AG08396 (cell line): ENCODE data around the gene PPIF.

Experiments used
- DNase-seq: peaks from one replicate; pipeline ENCODE4 v3.0.0; 2012; ENCODE audit warnings: low spot score, mixed read lengths

The PPIF gene

DNA sequence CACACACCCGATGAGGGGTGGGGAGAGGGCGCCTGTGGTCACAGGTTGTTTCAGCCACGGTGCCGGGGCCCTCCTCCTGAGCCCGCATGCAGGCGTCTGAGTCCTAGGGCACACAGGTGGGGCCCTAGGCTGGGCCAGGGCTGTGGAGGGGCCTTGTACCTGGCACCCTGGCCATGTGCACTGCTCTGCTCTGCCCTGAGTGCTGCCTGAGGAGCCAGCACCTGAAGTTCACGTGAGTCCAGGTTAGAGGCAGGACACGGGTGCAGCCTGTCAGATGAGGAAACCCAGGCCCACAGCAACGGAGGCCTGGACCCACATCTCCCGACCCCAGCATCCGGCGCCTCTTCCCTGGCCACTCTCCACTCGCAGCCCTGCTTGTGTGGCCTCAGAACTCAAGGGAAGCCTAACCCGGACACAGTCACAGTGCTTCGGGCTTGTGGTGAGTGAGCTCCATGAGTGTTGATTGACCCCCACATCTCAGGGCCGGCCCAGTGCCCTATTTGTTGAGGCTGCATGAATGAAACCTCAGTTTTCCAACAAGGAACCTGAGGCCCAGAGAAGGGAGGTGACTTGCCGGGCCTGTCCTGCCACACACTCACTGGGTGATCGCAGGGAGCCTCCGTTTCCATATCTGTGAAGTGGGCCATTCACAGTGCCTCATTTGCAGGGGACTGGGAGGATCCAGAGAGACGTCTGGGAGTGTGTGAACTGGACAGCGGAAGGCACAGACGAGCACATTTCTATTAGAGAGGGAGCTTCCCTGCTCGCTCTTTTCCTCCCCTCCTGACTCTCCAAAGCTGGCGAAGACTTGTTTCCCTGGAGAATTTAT lies 39.6 kb downstream of the PPIF start:
- no peak for DNase-seq

- DNase-seq: no peak
Observed at GRCh38 chr10:79387466-79387973, 40.3 kb downstream of the PPIF start.

DNA sequence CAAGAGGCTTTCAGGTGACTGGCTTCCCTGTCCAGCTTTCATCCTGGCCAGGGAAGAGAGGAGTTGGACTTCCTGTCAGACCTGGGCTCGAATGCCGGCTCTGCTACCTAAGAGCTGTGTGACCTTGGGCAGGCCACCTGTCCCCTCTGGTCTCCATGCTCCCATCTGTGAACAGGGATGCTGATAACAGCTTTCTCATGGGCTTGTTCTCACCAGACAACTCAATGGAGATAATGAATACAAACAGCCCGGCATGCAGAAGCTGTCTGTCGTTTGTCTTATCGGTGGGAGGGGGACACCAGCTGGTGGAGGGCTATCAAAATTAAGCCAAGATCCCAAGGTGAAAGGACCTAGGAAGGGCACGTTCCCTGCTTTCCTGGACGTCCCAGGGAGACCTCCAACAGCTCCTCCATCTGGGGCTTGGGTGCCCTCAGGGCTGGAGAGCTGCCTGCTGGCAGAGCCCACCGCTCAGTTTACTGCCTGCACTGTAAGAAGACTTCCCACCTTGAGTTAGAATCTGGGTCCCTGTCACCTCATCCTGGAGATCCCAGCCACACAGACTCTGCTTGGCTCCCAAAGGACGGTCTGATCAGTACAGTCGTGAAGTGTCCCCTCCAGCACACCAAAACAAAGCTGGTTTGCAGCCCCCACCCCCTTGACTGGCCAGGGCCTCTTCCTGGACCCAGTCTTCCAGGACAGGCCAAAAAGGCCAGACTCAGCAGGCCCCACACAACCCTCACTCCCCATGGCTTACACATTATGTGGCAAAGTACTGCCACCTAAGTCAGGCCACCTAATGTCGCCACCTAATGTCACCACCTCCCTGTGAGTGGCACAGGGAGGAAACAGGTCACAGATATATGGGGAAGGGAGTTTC lies 40.9 kb downstream of the PPIF start:
- no peak for DNase-seq

- no peak for DNase-seq
Observed at GRCh38 chr10:79390057-79390456, 42.8 kb downstream of the PPIF start.

- DNase-seq: no peak
Observed at GRCh38 chr10:79390551-79391229, 43.4 kb downstream of the PPIF start.

DNA sequence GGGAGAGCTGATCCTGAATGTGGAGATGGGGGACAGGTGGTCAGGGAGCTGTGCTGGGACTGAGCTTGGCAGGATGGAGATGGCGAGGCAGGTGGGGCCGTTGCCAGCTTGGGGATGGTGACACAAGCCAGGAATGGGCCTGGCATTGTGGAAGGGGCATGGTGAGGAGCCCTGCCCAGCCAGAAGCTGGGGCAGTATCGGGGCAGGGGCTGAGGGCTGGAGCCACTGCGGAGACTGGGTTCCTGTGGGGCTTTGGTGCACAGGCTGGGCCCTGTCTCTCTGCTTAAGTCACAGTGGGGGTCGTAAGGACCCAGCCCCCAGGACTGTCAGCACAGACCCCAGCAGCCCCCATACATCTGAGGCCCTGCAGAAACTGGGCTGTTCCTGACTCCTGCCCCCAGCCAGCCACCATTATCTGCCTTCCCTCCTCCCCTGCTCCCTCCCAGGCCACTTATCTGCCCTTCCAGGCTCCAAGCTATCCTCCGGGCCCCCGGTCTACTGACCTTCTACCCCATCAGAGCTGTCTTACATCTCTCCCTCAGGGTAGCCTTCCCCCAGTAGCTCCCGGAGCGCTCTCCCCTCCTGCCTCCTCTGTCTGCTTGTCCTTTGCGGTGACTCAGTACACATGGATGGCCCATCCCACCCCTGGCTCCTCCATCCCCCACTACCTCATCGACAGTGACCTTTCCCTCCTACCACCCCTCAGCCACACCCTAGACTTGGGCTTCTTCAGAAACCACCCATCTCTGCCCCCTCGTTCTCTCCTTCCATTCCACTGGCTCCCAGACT lies 44.2 kb downstream of the PPIF start:
- no peak for DNase-seq

DNA sequence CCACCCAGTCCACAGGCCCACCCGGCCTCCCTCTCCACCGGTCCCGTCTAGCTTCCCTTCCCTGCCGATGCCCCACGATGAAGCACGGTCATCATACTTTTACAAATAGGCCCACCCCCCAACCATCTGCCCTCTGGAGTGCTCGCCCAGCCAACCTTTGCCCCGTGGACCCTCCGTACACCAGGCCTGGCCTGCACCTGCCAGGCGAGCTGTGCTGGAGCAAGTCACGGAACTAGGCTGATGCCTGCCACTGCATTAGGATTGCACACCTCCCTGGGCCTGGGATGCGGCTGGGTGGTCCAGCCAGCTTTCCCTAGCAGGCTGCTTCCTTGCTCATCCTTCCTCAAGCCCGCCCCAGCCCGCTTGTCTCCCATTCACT lies 44.7 kb downstream of the PPIF start:
- no peak for DNase-seq

DNA sequence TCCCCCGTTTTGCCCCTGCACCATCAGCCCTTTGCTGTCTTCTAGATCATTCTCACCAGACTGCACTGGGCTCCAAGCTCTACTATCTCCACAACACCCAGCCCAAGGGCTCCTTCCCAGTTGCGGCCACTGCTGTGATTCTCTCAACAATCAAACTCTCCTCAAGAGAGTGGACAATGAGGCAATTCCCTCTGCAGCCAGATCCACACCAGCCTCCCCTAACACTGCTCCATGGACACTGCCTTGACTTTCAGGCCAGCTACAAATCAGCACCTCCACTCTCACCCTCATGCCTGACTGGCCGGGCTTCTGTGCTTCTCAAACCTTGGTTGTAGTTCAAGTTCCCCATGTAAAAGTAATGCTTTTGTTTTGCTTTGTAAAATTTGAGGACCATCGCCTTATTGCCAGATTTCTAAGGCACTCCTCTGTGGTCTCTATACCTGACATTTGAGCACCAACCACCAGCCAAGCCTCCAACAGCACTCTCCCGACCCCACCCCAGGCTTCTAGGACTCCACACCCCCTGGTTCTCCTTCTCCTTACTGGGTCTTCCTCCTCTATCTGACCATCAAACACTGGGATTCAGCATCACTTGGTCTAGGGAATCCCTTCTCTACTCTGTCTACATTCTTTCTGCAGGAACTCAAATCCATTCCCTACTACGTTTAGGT lies 45.4 kb downstream of the PPIF start:
- DNase-seq: no peak

DNA sequence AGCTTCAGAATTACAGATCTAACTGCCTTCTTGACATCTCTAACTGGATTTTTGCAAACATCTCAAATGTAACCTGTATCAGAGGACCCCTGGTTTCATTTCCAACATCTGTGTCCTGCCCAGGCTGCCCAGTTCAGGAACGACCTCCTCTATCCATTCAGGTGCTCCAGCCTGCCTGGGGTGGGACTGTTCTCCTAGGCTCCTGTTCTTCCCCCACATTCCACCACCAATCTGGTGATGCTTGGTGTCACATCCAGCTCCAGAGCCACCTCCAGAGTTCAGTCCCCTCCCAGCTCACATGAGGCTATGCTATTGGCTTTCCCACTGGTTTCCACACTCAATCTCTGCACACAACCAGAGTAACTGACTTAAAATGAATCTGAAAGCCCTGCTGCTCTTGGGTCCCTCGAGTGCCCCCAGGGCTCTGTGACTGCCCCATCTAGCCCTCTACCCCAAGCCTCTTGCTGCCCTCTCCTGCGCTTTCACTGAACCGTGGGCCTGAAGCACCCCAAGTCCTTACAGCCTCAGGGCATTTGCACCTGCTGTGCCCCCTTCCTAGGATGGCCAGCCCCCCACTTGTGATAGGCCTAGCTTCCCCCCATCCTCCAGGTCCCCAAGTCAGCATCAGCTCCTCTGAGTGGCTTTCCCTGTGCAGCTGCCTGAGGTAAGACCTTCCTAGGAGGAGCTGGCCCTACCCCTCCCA lies 46.1 kb downstream of the PPIF start:
- DNase-seq: no peak

GRCh38 chr10:79393924-79394610 lies 46.8 kb downstream of the PPIF start:
- no peak for DNase-seq

GRCh38 chr10:79394664-79395063 lies 47.4 kb downstream of the PPIF start:
- no peak for DNase-seq

GRCh38 chr10:79396520-79396919 lies 49.3 kb downstream of the PPIF start:
- no peak for DNase-seq

GRCh38 chr10:79397051-79397450 lies 49.8 kb downstream of the PPIF start:
- no peak for DNase-seq

DNA sequence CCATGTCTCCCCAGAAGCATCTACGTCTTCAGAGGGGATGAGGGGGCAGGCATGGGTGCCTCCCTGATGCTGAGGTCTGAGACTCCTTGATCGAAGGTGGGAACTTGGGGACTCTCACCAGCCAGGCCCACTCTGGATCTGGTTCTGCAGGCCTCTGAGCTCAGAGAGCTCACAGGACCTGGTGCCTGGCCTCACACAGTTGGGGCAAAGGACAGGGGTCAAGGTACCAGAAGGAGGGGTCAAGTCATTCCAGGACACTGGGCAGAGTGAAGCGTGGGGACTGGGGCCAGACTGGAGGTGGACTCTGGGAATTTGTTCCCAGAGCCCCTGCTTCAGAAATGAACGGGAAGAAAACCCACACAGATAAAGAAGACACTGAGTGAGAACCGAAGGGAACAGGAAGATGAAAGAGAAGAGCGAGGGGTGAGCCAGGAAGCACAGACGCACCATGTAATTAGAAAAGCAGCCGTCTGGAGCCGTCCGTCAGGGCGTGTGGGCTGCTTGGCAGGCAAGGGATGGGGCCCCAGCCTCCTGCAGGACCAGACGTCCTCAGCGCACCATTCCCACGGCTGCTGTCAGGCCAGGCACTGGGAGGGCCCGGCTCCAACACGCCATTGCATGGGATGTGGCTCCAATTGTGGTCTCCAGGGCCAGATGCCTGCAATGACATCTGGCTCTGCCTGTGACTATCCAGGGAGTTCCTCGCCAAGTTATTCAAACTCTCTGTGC lies 50.5 kb downstream of the PPIF start:
- no peak for DNase-seq

- no peak for DNase-seq
Observed at GRCh38 chr10:79398642-79399041, 51.4 kb downstream of the PPIF start.

- peak; percentile 95 for DNase-seq
Observed at GRCh38 chr10:79399223-79399831, 52.1 kb downstream of the PPIF start.

GRCh38 chr10:79400146-79401004 lies 53.1 kb downstream of the PPIF start:
- peak; percentile 60 for DNase-seq
